HG02943 (cell line): ENCODE data around the gene DNM2.
"Not testable (repeated sequence)": the region's sequence is repeated elsewhere in the genome, so short reads cannot be mapped to it uniquely, and the experiment has no call there.

ENCODE experiments used
- ATAC-seq: cut with Tn5 transposase; IDR thresholded peaks from one replicate; pipeline ENCODE4 v1.9.1; 2021; ENCODE audit warnings: mild to moderate bottlenecking, low read depth, moderate library complexity; ENCODE audit not compliant: unreplicated experiment

DNM2 gene

GRCh38 chr19:10749435-10750384 lies 31.8 kb downstream of the DNM2 start:
- no peak for ATAC-seq

GRCh38 chr19:10751109-10751953 lies 33.5 kb downstream of the DNM2 start:
- no peak for ATAC-seq

- no peak for ATAC-seq
Observed at GRCh38 chr19:10752237-10752912, 34.5 kb downstream of the DNM2 start.

GRCh38 chr19:10752913-10753704 lies 35.2 kb downstream of the DNM2 start:
- ATAC-seq, result no peak

- ATAC-seq, result no peak
Observed at GRCh38 chr19:10756371-10756770, 38.5 kb downstream of the DNM2 start.

- ATAC-seq, result no peak
Observed at GRCh38 chr19:10756791-10757190, 38.9 kb downstream of the DNM2 start.

GRCh38 chr19:10758050-10758449 lies 40.2 kb downstream of the DNM2 start:
- not testable (repeated sequence) for ATAC-seq

GRCh38 chr19:10758978-10759377 lies 41.1 kb downstream of the DNM2 start:
- ATAC-seq, result no peak

- ATAC-seq, result no peak
Observed at GRCh38 chr19:10760273-10760944, 42.5 kb downstream of the DNM2 start.

GRCh38 chr19:10761443-10762250 lies 43.8 kb downstream of the DNM2 start:
- no peak for ATAC-seq

GRCh38 chr19:10762656-10763055 lies 44.8 kb downstream of the DNM2 start:
- ATAC-seq, result no peak

GRCh38 chr19:10763411-10763810 lies 45.5 kb downstream of the DNM2 start:
- ATAC-seq, result no peak

- ATAC-seq, result no peak
Observed at GRCh38 chr19:10763828-10764339, 46.0 kb downstream of the DNM2 start.

GRCh38 chr19:10764340-10764894 lies 46.5 kb downstream of the DNM2 start:
- ATAC-seq, result no peak

- no peak for ATAC-seq
Observed at GRCh38 chr19:10766049-10766623, 48.3 kb downstream of the DNM2 start.

- ATAC-seq, result no peak
Observed at GRCh38 chr19:10766671-10767201, 48.9 kb downstream of the DNM2 start.

- ATAC-seq, result no peak
Observed at GRCh38 chr19:10767726-10768125, 49.8 kb downstream of the DNM2 start.

GRCh38 chr19:10768369-10768768 lies 50.5 kb downstream of the DNM2 start:
- no peak for ATAC-seq
